DMS114 treated with DMSO at 0.1 percent for 48 hours (cell line): ENCODE results near the gene PCDH8.

Experiments
- DNase-seq: peaks from one replicate; lab custom pipeline; 2025; ENCODE audit not compliant: unreplicated experiment; lab: John Stamatoyannopoulos, UW

Gene PCDH8

DNA sequence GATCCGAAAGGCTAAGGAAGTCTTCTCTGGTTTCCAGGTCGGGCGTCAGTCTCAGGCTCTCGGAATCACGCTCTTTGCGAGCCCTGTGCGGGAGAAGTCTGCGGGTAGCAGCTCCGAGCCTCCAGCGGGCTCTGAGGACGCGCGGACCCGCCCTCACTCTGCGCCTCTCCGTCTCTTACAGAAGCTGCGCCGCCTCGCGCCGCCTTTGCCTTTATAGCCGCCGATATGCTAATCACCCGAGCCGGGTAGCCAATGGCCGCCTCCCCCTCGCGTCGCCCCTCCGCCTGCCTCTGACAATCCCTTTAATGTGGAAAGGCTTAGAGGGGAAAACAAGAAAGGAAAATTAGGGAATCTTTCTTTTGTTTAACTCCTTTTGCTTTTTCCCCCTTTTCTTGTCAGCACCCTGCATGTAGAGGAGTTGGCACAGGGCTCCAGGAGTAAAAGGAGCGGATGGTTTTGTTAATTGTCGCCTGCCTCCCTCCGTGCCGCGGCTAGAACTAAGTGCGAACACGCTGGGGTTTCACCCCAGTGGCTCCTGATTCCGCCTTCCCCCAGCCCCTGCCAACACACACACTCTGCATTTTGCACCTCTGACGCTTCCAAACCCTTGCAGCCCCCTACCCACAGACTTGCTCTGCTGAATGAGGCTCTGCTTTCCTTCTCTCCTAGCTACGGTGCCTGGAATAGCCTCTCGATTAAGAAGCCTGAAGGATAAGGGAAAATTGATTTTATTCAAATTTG, at the start of gene PCDH8:
PCDH8 (minus strand) TSS at position 186 of the 741 bp plus-strand sequence. CDS start 204 bp downstream, outside the sequence.
- peak; percentile 52 for DNase-seq

DNA sequence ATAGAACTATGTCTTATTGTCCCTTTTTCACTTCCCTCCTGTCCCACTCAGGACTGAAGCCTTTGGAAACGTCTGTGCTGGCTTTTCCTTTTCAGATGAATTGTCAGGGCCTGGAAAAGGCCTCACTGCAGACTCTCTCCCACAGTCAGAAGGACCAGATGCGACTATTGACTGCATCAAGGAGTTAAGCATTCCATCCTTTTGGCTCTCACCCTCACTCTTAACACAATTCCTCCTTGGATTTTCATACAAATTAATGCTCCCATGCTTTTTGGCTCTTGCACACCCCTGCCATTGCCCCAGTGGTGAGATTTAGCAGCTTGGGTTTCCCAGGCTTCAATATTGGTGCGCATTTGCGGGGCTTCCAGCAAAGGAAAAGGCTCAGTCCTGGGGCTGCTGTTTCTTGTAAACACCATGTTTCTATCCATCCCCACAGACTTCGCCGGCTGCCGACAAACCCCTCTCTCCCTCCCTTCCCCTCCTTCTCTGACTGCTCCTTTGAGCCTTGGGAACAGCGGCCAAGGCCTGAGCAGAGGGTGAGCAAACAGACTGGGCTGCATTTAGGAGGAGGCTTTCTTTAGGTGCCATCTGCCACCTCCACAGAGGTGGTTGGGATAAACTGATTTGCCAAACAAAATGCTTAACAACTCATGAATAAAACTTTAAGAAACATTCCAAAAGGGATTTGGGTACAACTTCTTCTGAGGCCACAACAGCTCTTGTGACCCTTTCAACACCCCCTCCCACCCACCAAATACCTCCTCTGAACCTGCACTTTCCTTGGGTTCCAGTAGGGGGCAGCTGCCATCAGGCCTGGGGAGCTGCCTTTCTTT, 48.6 kb upstream of the PCDH8 start:
- DNase-seq: no peak

GRCh38 chr13:52894413-52894812, 46.0 kb upstream of the PCDH8 start:
- DNase-seq: no peak

DNA sequence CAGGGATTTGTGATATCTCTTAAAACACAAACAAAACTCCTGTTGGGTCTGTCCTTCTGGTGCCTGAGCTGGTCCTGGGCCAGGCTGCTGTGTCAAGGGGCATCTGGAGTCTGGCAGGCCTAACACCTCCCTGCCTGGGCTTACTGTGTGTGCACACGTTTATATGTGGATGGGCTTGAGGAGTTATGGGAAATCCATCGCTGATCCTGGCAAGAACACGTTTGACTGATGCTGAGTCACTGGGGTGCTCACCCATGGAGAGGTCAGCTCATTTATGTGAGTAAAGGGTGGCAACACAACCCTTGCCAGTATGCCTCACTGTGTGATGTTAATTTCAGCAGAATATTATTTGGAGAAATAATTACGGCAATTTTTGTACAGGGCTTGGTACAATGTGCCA, 44.5 kb upstream of the PCDH8 start:
- no peak for DNase-seq

DNA sequence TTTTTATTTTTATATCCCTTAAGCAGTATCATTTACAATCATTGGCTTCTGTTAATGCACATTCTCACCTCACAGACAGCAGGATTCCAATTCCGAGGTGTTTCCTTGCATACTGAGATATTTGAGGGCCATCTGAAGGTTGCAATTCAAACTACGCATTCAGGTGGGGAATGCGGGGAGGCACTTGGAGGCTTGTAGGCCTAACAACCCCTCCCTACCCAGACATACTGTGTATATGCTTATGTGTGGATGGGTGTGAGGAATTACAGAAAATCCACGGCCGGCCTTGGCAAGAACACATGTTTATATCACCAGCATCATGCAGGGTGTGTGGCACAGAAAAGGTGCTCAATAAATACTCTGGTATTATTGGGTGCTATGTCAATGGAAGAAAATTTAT, 43.3 kb upstream of the PCDH8 start:
- DNase-seq: no peak

GRCh38 chr13:52887165-52887564, 38.7 kb upstream of the PCDH8 start:
- no peak for DNase-seq

DNA sequence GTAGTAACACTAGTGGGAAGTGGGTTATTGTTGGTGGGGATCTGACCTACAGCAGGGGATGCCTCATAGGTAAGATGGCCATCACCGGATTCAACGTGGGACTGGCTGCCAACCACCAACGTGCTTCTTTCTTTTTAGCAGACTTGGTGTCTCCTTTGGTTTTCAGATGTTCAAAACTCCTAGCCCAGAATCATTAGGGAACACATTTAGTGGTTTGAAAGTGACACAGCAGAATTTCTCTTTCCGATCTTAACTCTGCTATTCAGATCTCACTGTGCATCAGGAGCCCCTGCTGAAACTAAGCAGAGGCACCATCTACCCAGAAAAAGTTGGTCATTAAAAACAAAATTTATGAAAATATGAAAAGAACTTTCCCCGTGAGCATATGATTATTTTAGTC, 36.7 kb upstream of the PCDH8 start:
- DNase-seq: no peak

- DNase-seq: no peak
Observed at GRCh38 chr13:52884429-52885010, 36.1 kb upstream of the PCDH8 start.

DNA sequence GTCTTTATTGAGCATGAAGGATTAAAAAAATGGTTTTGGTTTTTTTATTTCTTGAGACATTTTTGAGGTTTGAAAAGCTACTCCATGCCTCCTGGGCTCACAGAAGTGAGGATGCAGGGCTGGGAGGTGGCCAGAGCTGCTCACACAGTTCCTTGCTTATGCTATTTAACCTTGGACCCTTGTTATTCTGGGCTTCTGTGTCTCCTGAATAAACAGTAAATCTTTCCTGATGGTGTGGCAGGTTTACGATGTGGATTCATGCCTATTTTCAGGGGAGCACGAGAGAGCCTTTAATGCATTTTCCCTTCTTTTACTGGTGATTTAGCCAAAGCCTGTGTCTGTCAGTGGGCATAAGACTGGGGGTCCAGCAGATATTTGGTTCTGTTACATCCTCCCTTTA, 34.3 kb upstream of the PCDH8 start:
- DNase-seq: no peak

DNA sequence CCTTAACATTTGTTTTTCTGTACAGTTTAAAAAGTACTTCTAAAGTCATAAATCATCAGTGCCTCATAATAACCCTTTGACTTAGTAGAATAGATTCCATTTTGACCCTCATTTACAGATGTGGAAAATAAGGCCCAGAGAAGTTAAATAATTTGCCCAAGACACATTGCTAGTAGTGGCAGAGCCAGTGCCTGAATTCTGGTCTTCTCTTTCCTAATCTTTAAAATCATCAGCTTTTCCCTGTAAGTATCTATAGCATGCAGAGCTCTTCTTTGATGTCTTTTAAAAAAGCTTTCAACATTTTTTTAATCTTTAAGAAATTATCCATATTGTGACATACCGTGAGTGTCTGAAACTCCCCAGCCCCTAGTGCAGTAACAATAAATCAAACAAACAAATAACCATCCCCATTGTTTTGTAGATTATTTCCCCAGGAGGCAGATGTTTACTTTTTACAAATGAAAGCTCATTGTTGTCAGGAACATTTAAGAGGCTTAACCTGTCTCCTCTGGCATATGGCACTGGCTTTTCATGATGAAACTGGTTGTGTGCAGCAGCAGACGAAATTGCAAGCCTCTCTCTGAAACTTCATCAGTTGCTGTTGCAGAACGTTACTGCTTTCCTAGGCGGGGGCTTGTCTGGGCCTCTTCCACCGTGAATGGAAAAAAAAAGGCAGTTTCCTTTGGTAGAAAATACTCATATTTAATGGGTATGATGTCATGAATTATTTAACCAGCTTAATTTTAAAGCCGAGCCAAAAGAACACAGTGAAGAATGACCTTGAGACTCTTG, 31.7 kb upstream of the PCDH8 start:
- DNase-seq: no peak

DNA sequence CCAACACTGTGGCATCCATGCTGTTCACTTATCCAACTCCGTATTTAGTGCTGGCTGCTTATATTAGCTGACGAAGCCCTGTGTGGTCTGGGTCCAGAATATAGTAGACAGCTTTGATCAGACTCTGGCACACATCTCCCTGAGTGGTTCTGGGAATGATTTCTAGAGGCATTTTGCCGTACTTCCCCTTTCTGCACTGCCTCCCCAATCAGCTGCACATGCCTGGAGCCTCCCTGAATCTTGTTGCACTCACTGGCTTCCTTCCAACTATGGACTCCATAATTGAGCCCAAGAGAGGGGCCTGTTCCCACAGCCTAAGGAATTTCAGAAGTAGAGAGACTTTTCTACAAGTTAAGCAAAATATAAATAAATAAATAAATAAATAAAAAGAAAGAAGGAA, 30.4 kb upstream of the PCDH8 start:
- DNase-seq: no peak

GRCh38 chr13:52870143-52870542, 21.7 kb upstream of the PCDH8 start:
- DNase-seq: no peak

DNA sequence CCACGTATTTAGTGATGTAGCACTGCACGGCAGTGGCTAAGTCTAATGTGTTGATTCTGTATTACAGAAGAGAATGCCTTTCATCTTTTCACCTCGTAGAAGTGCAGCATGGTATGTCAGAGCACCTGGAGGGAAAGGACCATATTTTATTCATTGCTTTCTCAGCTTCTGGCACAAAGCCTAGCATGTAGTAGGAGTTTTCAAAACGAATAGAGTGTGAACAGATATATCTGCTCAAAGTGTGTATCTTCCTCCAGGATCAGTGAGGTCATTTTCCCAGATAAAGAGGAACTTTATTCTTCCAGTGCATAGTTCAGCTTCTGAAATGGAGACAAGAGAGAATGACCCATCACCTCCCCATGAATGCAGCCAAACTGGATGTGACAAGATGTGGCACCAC, 21.2 kb upstream of the PCDH8 start:
- no peak for DNase-seq

DNA sequence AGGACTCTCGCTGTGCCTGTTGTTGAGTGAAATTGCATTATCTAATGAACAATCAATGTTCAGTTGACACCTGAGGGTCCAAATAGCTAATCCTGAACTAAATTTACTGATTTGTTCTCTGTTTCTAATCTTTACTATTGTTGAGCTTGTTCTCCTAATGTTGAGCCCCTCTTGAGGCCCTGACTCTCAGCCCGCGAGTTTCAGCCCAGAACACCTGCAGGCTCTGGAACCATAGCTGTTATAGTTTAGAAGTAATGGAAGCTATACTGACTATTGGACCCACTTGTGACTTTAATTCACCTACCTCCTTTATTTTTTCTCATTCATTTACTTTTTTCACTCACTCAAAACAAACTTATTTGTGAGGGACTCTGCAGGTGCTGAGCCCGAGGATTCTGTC, 20.6 kb upstream of the PCDH8 start:
- DNase-seq: no peak

- DNase-seq: no peak
Observed at GRCh38 chr13:52868190-52868589, 19.8 kb upstream of the PCDH8 start.

DNA sequence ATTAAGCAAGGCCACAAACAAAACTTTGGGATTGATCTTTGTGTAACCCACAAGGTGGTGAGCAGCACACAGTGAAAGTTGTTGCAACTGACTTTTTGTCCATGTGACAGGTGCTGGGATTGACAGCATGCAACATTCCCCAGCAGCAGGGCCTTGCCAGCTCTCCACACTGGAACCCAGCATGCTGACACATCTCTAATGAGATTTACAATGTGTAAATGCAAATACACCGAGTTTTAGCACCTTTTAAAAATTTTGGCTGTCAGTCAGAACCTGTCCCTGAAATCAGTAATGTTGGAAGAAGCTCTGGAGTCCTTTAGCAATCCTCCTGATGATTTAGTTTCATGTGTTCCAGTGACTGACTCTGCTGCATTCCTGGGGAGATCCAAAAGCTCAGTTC, 16.5 kb upstream of the PCDH8 start:
- no peak for DNase-seq

- no peak for DNase-seq
Observed at GRCh38 chr13:52862358-52863206, 14.1 kb upstream of the PCDH8 start.

- DNase-seq: no peak
Observed at GRCh38 chr13:52852444-52852843, 4.0 kb upstream of the PCDH8 start.

DNA sequence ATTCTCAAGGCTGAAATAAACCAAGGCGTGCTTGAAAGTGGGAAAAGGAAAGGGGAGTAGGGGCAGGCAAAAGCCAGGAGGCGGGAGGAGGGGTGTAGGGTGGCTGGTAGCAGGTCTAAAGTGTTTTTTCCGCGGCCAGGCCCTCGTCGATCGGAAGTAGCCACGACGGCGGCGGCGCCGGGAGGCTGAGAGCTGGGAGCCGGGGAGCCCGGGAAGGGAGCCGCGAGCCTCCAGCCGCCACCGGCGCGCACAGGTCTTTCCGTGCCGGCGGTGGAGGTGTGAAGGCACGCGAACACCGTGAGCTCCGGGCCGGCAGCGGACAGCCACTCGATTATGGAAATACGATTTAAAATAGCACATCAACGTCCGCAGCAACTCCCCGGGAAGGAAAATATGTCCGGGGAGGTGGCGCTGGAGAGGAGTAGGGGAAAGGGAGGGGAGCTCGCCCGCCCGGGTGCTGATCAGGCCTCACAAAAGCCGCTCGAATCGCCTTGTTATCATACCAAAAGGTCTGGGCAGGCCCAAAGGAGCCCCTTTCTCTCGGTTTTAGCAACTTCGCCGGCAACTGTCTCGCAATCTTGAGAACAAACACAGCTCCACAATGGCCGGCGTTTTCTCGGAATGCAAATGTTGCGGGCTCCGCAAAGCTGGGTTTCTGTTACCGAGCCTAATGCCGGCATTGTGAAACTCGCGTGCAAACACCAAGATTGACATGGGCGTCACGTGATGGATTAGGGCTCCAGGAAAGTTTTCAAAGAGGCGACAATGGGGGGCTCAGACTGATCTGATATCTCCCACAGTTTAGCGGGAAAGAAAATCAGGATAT, 2.9 kb upstream of the PCDH8 start:
- no peak for DNase-seq
